Loucy (cell line): Measurements from ENCODE around the gene FOXP3.

Experiments used
- H2AFZ ChIP-seq: fragments of 200-600 bp; sonication (generic); 2 replicates; pipeline ENCODE4 v1.6.0; 2016; ENCODE audit warnings: antibody characterized with exemption, mild to moderate bottlenecking, low read length, moderate library complexity
- H3F3A ChIP-seq: fragments of 200-600 bp; 2 replicates; pipeline ENCODE4 v1.6.0; 2016; ENCODE audit warnings: antibody characterized with exemption, low read depth, mild to moderate bottlenecking
- H3K27me3 ChIP-seq: fragments of 200-600 bp; sonication (generic); 2 replicates; pipeline ENCODE4 v1.6.1; 2014; ENCODE audit warnings: low read length, mild to moderate bottlenecking; ENCODE audit not compliant: insufficient read depth, poor library complexity, severe bottlenecking
- H3K36me3 ChIP-seq: fragments of 200-600 bp; sonication (generic); 2 replicates; pipeline ENCODE4 v1.6.1; 2016; ENCODE audit warnings: low read length; ENCODE audit not compliant: insufficient read depth
- H3K4me1 ChIP-seq: fragments of 200-600 bp; sonication (generic); 2 replicates; pipeline ENCODE4 v1.5.1; 2014; ENCODE audit warnings: low read length, mild to moderate bottlenecking; ENCODE audit not compliant: insufficient read depth, poor library complexity, severe bottlenecking
- H3K4me2 ChIP-seq: fragments of 200-600 bp; sonication (generic); 2 replicates; pipeline ENCODE4 v1.6.0; 2014; ENCODE audit warnings: antibody characterized with exemption, low read length, low read depth, mild to moderate bottlenecking; ENCODE audit not compliant: poor library complexity, severe bottlenecking
- H3K4me3 ChIP-seq: fragments of 200-600 bp; sonication (generic); 2 replicates; pipeline ENCODE4 v1.5.1; 2014; ENCODE audit warnings: low read length, mild to moderate bottlenecking, mixed read lengths; ENCODE audit not compliant: poor library complexity, severe bottlenecking
- H3K79me2 ChIP-seq: fragments of 200-600 bp; sonication (generic); 2 replicates; pipeline ENCODE4 v1.6.1; 2014; ENCODE audit warnings: low read length; ENCODE audit not compliant: insufficient read depth
- H3K9ac ChIP-seq: fragments of 200-600 bp; sonication (generic); 2 replicates; pipeline ENCODE4 v1.6.0; 2014; ENCODE audit warnings: mild to moderate bottlenecking, low read depth, low read length, moderate library complexity; ENCODE audit not compliant: poor library complexity, severe bottlenecking
- H3K9me2 ChIP-seq: fragments of 200-600 bp; sonication (generic); replicated peaks from 2 replicates; pipeline ENCODE4 v1.6.1; 2016; ENCODE audit warnings: low read depth, low read length, mixed read lengths
- H3K9me3 ChIP-seq: fragments of 200-600 bp; sonication (generic); 2 replicates; pipeline ENCODE4 v1.6.1; 2014; ENCODE audit warnings: mild to moderate bottlenecking, antibody characterized with exemption, low read length, low read depth; ENCODE audit not compliant: insufficient read depth
- H4K20me1 ChIP-seq: fragments of 200-600 bp; sonication (generic); 2 replicates; pipeline ENCODE4 v1.6.0; 2014; ENCODE audit warnings: antibody characterized with exemption, low read length, mild to moderate bottlenecking; ENCODE audit not compliant: insufficient read depth, poor library complexity, severe bottlenecking
- EZH2phosphoT487 ChIP-seq: fragments of 200-600 bp; IDR thresholded peaks from 2 replicates; pipeline ENCODE4 v1.6.1; 2018; ENCODE audit warnings: antibody characterized with exemption, mild to moderate bottlenecking, moderate library complexity, borderline replicate concordance
- TF ChIP-seq, protein P1 (sequence below): fragments of 200-600 bp; sonication (generic); conservative IDR thresholded peaks from 2 replicates; pipeline ENCODE4 v1.5.1; 2014; ENCODE audit warnings: mild to moderate bottlenecking, antibody characterized with exemption, low read length

FOXP3 gene

DNA sequence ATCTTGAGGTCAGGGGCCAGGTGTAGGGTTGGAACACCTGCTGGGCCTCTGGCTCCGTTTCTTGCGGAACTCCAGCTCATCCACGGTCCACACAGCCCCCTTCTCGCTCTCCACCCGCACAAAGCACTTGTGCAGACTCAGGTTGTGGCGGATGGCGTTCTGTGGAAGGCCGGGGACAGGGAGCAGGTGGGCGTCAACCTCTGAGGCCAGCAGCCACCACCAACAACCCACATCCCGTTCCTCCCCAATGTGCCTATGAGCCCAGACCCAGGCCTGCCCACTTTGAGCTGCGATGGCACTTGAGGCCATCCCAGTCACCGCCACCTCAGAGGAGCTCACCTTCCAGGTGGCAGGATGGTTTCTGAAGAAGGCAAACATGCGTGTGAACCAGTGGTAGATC lies 13.2 kb downstream of the FOXP3 start:
- no peak overlapping the region for H3K4me2 ChIP-seq
- H3K4me1 ChIP-seq = no peaks in the 10 kb centered on the region
- no peaks in the 10 kb centered on the region for H3K27me3 ChIP-seq
- H2AFZ ChIP-seq = no peak overlapping the region
- H3K9me2 ChIP-seq = no peaks in the 10 kb centered on the region
- H4K20me1 ChIP-seq = no peaks in the 10 kb centered on the region
- H3K36me3 ChIP-seq = no peaks in the 10 kb centered on the region
- H3K4me3 ChIP-seq = no peak overlapping the region
- H3F3A ChIP-seq = no peaks in the 10 kb centered on the region
- no peaks in the 10 kb centered on the region for H3K79me2 ChIP-seq
- H3K9ac ChIP-seq = no peak overlapping the region
- no peaks in the 10 kb centered on the region for H3K9me3 ChIP-seq
- TF ChIP-seq EZH2phosphoT487 = no peak
- TF ChIP-seq, protein P1, sequence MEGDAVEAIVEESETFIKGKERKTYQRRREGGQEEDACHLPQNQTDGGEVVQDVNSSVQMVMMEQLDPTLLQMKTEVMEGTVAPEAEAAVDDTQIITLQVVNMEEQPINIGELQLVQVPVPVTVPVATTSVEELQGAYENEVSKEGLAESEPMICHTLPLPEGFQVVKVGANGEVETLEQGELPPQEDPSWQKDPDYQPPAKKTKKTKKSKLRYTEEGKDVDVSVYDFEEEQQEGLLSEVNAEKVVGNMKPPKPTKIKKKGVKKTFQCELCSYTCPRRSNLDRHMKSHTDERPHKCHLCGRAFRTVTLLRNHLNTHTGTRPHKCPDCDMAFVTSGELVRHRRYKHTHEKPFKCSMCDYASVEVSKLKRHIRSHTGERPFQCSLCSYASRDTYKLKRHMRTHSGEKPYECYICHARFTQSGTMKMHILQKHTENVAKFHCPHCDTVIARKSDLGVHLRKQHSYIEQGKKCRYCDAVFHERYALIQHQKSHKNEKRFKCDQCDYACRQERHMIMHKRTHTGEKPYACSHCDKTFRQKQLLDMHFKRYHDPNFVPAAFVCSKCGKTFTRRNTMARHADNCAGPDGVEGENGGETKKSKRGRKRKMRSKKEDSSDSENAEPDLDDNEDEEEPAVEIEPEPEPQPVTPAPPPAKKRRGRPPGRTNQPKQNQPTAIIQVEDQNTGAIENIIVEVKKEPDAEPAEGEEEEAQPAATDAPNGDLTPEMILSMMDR = no peak

DNA sequence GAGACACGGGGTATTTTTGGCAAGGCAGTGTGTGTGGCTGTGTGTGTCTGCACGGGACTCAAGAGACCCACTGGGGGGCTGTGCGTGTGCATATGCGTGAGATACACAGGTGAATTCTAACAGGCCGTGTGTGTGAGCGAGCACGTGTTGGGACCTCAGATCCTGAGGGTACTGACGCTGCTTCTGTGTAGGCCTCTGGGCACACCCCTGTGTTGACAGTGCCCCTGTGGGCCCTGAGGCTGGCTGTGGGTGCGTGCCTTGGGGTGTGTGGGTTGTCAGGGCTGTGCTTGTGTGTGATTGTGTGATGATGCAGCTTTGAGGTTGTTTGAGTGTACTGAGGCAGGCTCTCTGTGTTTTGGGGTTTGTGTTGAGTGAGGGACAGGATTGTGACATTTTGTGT lies 13.9 kb downstream of the FOXP3 start:
- Histone ChIP-seq H3K4me3 (no peak overlapping the region), H3K4me1 (no peaks in the 10 kb centered on the region), H3K4me2 (no peak overlapping the region), H3K9me2 (no peaks in the 10 kb centered on the region), H2AFZ (no peak overlapping the region), H3K27me3 (no peaks in the 10 kb centered on the region), H3K79me2 (no peaks in the 10 kb centered on the region), H3K36me3 (no peaks in the 10 kb centered on the region), H3F3A (no peaks in the 10 kb centered on the region), H3K9me3 (no peaks in the 10 kb centered on the region), H4K20me1 (no peaks in the 10 kb centered on the region), H3K9ac (no peak overlapping the region)
- TF ChIP-seq, protein P1 = no peak
- TF ChIP-seq EZH2phosphoT487 = no peak

DNA sequence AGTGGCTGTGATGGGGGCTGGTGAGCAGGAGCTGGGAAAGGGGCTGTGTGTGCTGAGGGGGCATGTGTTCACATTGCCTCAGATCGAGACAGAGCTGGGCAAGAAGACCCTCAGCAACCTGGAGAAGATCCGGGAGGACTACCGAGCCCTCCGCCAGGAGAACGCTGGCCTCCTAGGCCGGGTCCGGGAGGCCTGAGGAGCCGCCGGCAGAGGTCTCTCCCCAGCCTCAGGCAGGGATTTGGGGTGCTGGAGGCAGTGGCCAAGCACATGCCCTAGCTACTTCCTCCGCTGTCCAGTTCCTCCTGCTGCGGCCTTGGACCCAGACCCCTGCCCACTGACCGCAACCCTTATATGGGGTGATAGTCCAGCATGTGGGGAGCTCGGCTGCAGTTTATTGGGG lies 14.4 kb downstream of the FOXP3 start:
- no peaks in the 10 kb centered on the region for H3K9me3 ChIP-seq
- no peaks in the 10 kb centered on the region for H3K79me2 ChIP-seq
- TF ChIP-seq, protein P1 = no peak
- no peak for TF ChIP-seq EZH2phosphoT487
- no peaks in the 10 kb centered on the region for H3K36me3 ChIP-seq
- H3K27me3 ChIP-seq = no peaks in the 10 kb centered on the region
- H3K4me3 ChIP-seq = no peak overlapping the region
- no peaks in the 10 kb centered on the region for H3F3A ChIP-seq
- no peak overlapping the region for H3K9ac ChIP-seq
- no peaks in the 10 kb centered on the region for H4K20me1 ChIP-seq
- no peaks in the 10 kb centered on the region for H3K4me1 ChIP-seq
- H2AFZ ChIP-seq = no peak overlapping the region
- H3K9me2 ChIP-seq = no peaks in the 10 kb centered on the region
- H3K4me2 ChIP-seq = no peak overlapping the region
